Left lung (tissue), 10 donors: ENCODE measurements around the gene TGM2. TPM values are rescaled to one million over a fixed set of nuclear protein-coding genes. Genes with fewer than 3 reads are reported as not detected.

ENCODE experiments used
- ATAC-seq: fragments of 200-7000 bp; cut with Tn5 transposase; one replicate; pipeline ENCODE4 v1.9.1; 2020; ENCODE audit warnings: moderate library complexity
- DNase-seq, 4 donors: peaks; one replicate each; pipeline ENCODE4 v3.0.0-alpha.2; 2013 to 2020
- H3K27ac ChIP-seq, 2 donors: fragments of 200-600 bp; sonication (generic) in 1 of 2; one replicate each; pipeline versions ENCODE4 v1.5.0 to v1.8.0; 2020 to 2021
- H3K27me3 ChIP-seq, 2 donors: fragments of 200-600 bp; sonication (generic) in 1 of 2; one replicate each; pipeline versions ENCODE4 v1.5.0 to v1.8.0; 2020 to 2021
- H3K36me3 ChIP-seq, 2 donors: fragments of 200-600 bp; sonication (generic) in 1 of 2; one replicate each; pipeline versions ENCODE4 v1.5.0 to v1.8.0; 2020 to 2021
- H3K4me1 ChIP-seq, 2 donors: fragments of 200-600 bp; one replicate each; pipeline ENCODE4 v1.8.0; 2021
- H3K4me3 ChIP-seq, 2 donors: fragments of 200-600 bp; sonication (generic) in 1 of 2; one replicate each; pipeline versions ENCODE4 v1.5.0 to v1.8.0; 2020 to 2021; ENCODE audit warnings: mild to moderate bottlenecking in 1 of 2
- H3K9me3 ChIP-seq, 2 donors: fragments of 200-600 bp; sonication (generic) in 1 of 2; one replicate each; pipeline versions ENCODE4 v1.5.0 to v1.8.0; 2020 to 2021
- CTCF ChIP-seq, 2 donors: fragments of 200-600 bp; sonication (generic) in 1 of 2; IDR thresholded peaks; one replicate each; pipeline versions ENCODE4 v1.5.0 to v1.8.0; 2021; ENCODE audit warnings: antibody characterized with exemption in 2 of 2
- intact Hi-C, 2 donors: fragments of 100-400 bp; cut with DNase I; formaldehyde crosslinking; loops; one replicate each; pipeline versions ENCODE4 v1.11.2 to v1.14.2; 2022
- polyA plus RNA-seq, 6 donors: library from polyadenylated mRNA; unstranded; fragments of 120-200 nt; gene quantifications; one replicate each; pipeline ENCODE4 v1.2.1, GENCODE V29; 2013; ENCODE audit not compliant: insufficient read length in 6 of 6
- total RNA-seq, 2 donors: library from RNA; stranded (reverse); fragmentation: NEBNext Ultra II Directional; extraction: Animal tissue kit (Norgen Biotek cat#: 25700); gene quantifications; one replicate each; pipeline ENCODE4 v1.2.1, GENCODE V29; 2021
- donor health status: DM: no; HTN: yes; CAD: no.
- donor health status: DM: no; HTN: no; CAD: no.

Gene TGM2
- total and polyA plus RNA-seq, 8 donors: 89.0 to 391 (median 109) TPM

- H3K27me3 ChIP-seq: no peaks in the 10 kb centered on the region
- TF ChIP-seq CTCF (IDR thresholded peaks at IDR 0.05): no peak
These were observed 14.8 kb upstream of the TGM2 start for GRCh38 chr20:38179846-38180245.

GRCh38 chr20:38178581-38178980 lies 13.5 kb upstream of the TGM2 start:
- intact Hi-C loops: no loop called here
- peaks cover 3 to 12% of the 10 kb centered on the region in 2 donors for H3K4me1 ChIP-seq
- no peak for ATAC-seq
- no peaks in the 10 kb centered on the region for H3K36me3 ChIP-seq
- H3K4me3 ChIP-seq: no peak overlapping the region
- no peak overlapping the region for H3K27ac ChIP-seq
- no peaks in the 10 kb centered on the region for H3K27me3 ChIP-seq
- TF ChIP-seq CTCF (IDR thresholded peaks at IDR 0.05): no peak
- no peaks in the 10 kb centered on the region for H3K9me3 ChIP-seq
- DNase-seq: no peak

More at GRCh38 chr20:38179846-38180245, 14.8 kb upstream of the TGM2 start:
- DNase-seq (no peak), ATAC-seq (no peak)
- Histone ChIP-seq H3K4me3 (no peak overlapping the region), H3K9me3 (no peaks in the 10 kb centered on the region), H3K27ac (no peak overlapping the region), H3K36me3 (no peaks in the 10 kb centered on the region), H3K4me1 (peaks cover 3 to 12% of the 10 kb centered on the region in 2 donors)
- intact Hi-C loops: no loop called here

- DNase-seq: no peak
- Histone ChIP-seq H3K4me3 (no peak overlapping the region), H3K27ac (no peak overlapping the region), H3K9me3 (no peaks in the 10 kb centered on the region), H3K27me3 (no peaks in the 10 kb centered on the region), H3K36me3 (no peaks in the 10 kb centered on the region), H3K4me1 (peaks cover 3 to 14% of the 10 kb centered on the region in 2 donors)
- TF ChIP-seq CTCF (IDR thresholded peaks at IDR 0.05): no peak
- intact Hi-C loops: no loop called here
- peak; percentile 14 for ATAC-seq
These were observed 13.0 kb upstream of the TGM2 start for GRCh38 chr20:38178065-38178491.

- no peaks in the 10 kb centered on the region for H3K36me3 ChIP-seq
- no peak overlapping the region for H3K4me3 ChIP-seq
- DNase-seq (no peak), ATAC-seq (no peak)
- H3K27me3 ChIP-seq: no peaks in the 10 kb centered on the region
- peaks cover 3 to 17% of the 10 kb centered on the region in 2 donors for H3K4me1 ChIP-seq
- TF ChIP-seq CTCF (IDR thresholded peaks at IDR 0.05): no peak
- no peak overlapping the region for H3K27ac ChIP-seq
- intact Hi-C loops: no loop called here
- no peaks in the 10 kb centered on the region for H3K9me3 ChIP-seq
These were observed 12.1 kb upstream of the TGM2 start for GRCh38 chr20:38177201-38177600.

GRCh38 chr20:38175304-38176180 lies 10.5 kb upstream of the TGM2 start:
- H3K4me1 ChIP-seq: peaks cover 0 to 17% of the 10 kb centered on the region in 2 donors
- no peak overlapping the region for H3K4me3 ChIP-seq
- H3K27me3 ChIP-seq: no peaks in the 10 kb centered on the region
- ATAC-seq: no peak
- H3K36me3 ChIP-seq: no peaks in the 10 kb centered on the region
- no peaks in the 10 kb centered on the region for H3K9me3 ChIP-seq
- H3K27ac ChIP-seq: no peak overlapping the region
- no peak for DNase-seq
- no peak for TF ChIP-seq CTCF (IDR thresholded peaks at IDR 0.05)
- intact Hi-C loops: no loop called here
